GM06990 (cell line): ENCODE data around the gene PSPN.

ENCODE experiments used
- DNase-seq: peaks from one replicate; pipeline ENCODE4 v3.0.0-alpha.2; 2011; ENCODE audit not compliant: insufficient read length; ENCODE audit errors: extremely low read depth
- H3K27me3 ChIP-seq: replicated peaks from 2 replicates; pipeline ENCODE4 v1.6.0; 2011; ENCODE audit warnings: low read length; ENCODE audit not compliant: control insufficient read depth, insufficient read depth
- H3K36me3 ChIP-seq: 2 replicates; pipeline ENCODE4 v1.5.1; 2011; ENCODE audit warnings: low read length; ENCODE audit not compliant: control insufficient read depth, insufficient read depth
- H3K4me3 ChIP-seq: replicated peaks from 2 replicates; pipeline ENCODE4 v1.5.1; 2011; ENCODE audit warnings: low read depth, mild to moderate bottlenecking, control low read depth, low read length
- CTCF ChIP-seq: IDR thresholded peaks from 2 replicates; pipeline ENCODE4 v1.5.1; 2011; ENCODE audit warnings: low read length, control low read depth, mild to moderate bottlenecking, inconsistent platforms; ENCODE audit not compliant: insufficient read depth, poor library complexity, severe bottlenecking

The PSPN gene

GRCh38 chr19:6333439-6333838 is 42.3 kb downstream of the PSPN start, which contains the start of gene ACER1:
Gene ACER1, minus strand, starts transcription at chr19:6333612. Its CDS starts 61 bp downstream, at chr19:6333551.
- Histone ChIP-seq H3K4me3 (no peak within 1 kb of the TSS), H3K27me3 (no peaks in the 10 kb centered on the region), H3K36me3 (no peaks in the 10 kb centered on the region)
- DNase-seq, result no peak
- TF ChIP-seq CTCF, result no peak

- Histone ChIP-seq H3K27me3 (no peaks in the 10 kb centered on the region; the same call in 1 of the 2 replicates), H3K36me3 (no peaks in the 10 kb centered on the region), H3K4me3 (no peak overlapping the region)
- TF ChIP-seq CTCF, result no peak
- DNase-seq, result no peak
Measured at GRCh38 chr19:6326815-6327214, 48.9 kb downstream of the PSPN start.

- no peak overlapping the region for H3K4me3 ChIP-seq
- H3K36me3 ChIP-seq, result no peaks in the 10 kb centered on the region
- no peak for DNase-seq
- no peaks in the 10 kb centered on the region; the same call in 1 of the 2 replicates for H3K27me3 ChIP-seq
- no peak for TF ChIP-seq CTCF
Measured at GRCh38 chr19:6325614-6326013, 50.1 kb downstream of the PSPN start.
